ENCODE data around the gene PLPP4.

DNA sequence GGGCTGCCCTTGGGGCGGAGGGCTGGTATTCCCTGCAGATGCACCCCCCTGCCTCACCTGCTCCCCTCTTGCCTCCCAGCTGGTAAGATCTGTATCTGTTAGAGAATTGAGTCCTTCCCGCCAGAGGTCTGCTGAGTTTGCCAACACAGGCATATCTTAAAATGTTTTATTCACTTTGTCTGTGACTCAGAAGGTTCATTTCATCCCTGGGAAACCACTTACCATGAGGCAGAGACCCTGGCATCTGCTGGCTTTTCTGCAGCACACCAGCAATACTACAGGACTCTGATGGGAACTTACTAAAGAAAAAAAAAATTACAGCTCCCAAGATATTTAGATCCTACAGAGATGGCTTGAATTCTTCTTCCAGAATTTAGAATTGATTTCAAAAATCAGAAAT is 131.3 kb downstream of the PLPP4 start:
- TF ChIP-seq, protein P1, sequence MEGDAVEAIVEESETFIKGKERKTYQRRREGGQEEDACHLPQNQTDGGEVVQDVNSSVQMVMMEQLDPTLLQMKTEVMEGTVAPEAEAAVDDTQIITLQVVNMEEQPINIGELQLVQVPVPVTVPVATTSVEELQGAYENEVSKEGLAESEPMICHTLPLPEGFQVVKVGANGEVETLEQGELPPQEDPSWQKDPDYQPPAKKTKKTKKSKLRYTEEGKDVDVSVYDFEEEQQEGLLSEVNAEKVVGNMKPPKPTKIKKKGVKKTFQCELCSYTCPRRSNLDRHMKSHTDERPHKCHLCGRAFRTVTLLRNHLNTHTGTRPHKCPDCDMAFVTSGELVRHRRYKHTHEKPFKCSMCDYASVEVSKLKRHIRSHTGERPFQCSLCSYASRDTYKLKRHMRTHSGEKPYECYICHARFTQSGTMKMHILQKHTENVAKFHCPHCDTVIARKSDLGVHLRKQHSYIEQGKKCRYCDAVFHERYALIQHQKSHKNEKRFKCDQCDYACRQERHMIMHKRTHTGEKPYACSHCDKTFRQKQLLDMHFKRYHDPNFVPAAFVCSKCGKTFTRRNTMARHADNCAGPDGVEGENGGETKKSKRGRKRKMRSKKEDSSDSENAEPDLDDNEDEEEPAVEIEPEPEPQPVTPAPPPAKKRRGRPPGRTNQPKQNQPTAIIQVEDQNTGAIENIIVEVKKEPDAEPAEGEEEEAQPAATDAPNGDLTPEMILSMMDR (IDR thresholded peaks at IDR 0.05) = no peak
- no peak for TF ChIP-seq EP300 (IDR thresholded peaks at IDR 0.05; ENCODE audit: low read depth)
- no peak for TF ChIP-seq POLR2A (IDR thresholded peaks at IDR 0.05)
- TF ChIP-seq POLR2AphosphoS5 (IDR thresholded peaks at IDR 0.05) = no peak

All from transverse colon (tissue), 4 donors.